ENCODE measurements around the gene RXYLT1. TPM values are rescaled to one million over a fixed set of nuclear protein-coding genes. Genes with fewer than 3 reads are reported as not detected.

The RXYLT1 gene
- total and polyA plus RNA-seq, 2 of the 8 experiments (the other 6 are each of a cell fraction or from before 2014, with no cell fraction given): 3.8 to 10.9 TPM

- Histone ChIP-seq H2BK5ac (ENCODE audit: low read depth, low read length) (no peak overlapping the region), H4K8ac (ENCODE audit: extremely low read depth, insufficient read depth, low read length) (no peak overlapping the region), H3K9me3 (ENCODE audit: insufficient read depth in 2 of 2, low read depth in 1 of 2, low read length in 1 of 2) (no peaks in the 10 kb centered on the region), H3K27me3 (replicated peaks in 1 of 4; ENCODE audit: control insufficient read depth in 3 of 4, extremely low read depth in 1 of 4, insufficient read depth in 3 of 4, low read length in 3 of 4) (no peaks in the 10 kb centered on the region), H3K27ac (ENCODE audit: low read depth, low read length) (no peak overlapping the region), H2BK12ac (ENCODE audit: low read depth, low read length) (no peak overlapping the region), H3K79me1 (ENCODE audit: low read depth, low read length) (no peaks in the 10 kb centered on the region), H2AK5ac (ENCODE audit: low read depth, low read length) (no peak overlapping the region), H3K4me2 (ENCODE audit: insufficient read depth in 1 of 2, low read depth in 2 of 2, low read length in 2 of 2) (no peak overlapping the region), H2BK15ac (ENCODE audit: low read length) (no peak overlapping the region), H3K56ac (replicated peaks; ENCODE audit: insufficient read length, low read depth, low read length) (no peak overlapping the region), H3K36me3 (ENCODE audit: control insufficient read depth in 2 of 4, insufficient read depth in 4 of 4, low read length in 3 of 4) (no peaks in the 10 kb centered on the region), H4K91ac (replicated peaks; ENCODE audit: insufficient read length, low read length) (no peak overlapping the region), H3K4ac (replicated peaks; ENCODE audit: insufficient read length, low read depth, low read length) (no peak overlapping the region), H3K4me1 (replicated peaks in 1 of 4; ENCODE audit: control insufficient read depth in 3 of 4, insufficient read depth in 4 of 4, low read length in 3 of 4) (no peaks in the 10 kb centered on the region), H4K5ac (ENCODE audit: insufficient read length, low read depth, low read length) (no peak overlapping the region), H4K20me1 (replicated peaks in 1 of 2; ENCODE audit: control insufficient read depth in 1 of 2, insufficient read depth in 2 of 2, low read length in 2 of 2) (no peaks in the 10 kb centered on the region), H3K79me2 (ENCODE audit: control insufficient read depth in 1 of 2, insufficient read depth in 2 of 2, low read length in 2 of 2) (no peaks in the 10 kb centered on the region), H3K23me2 (ENCODE audit: low read depth, low read length) (no peaks in the 10 kb centered on the region; the same call in 1 of the 2 replicates), H2BK20ac (ENCODE audit: low read length) (no peak overlapping the region), H3K14ac (ENCODE audit: insufficient read length) (no peak overlapping the region), H2BK120ac (replicated peaks; ENCODE audit: low read depth, low read length) (no peak overlapping the region), H3K4me3 (ENCODE audit: extremely low read depth in 1 of 4, insufficient read depth in 2 of 4, low read depth in 3 of 4, low read length in 4 of 4) (no peak overlapping the region), H3K18ac (ENCODE audit: extremely low read depth, low read length) (no peak overlapping the region), H3K23ac (ENCODE audit: insufficient read length) (no peak overlapping the region), H3K9ac (replicated peaks in 1 of 4; ENCODE audit: extremely low read depth in 1 of 4, low read depth in 3 of 4, low read length in 3 of 4) (no peak overlapping the region), H2AFZ (ENCODE audit: low read length) (no peak overlapping the region)
- ChIA-PET CTCF (ENCODE audit: partially characterized antibody) (interaction anchor here (0.7 to 1.5 kb wide), 4 partner anchors 11 to 14 kb away, joined by 3 to 6 read pairs (median 4); no protein-coding TSS in a partner anchor), POLR2A (ENCODE audit: partially characterized antibody) (no interaction called here)
- TF ChIP-seq CTCF (IDR thresholded peaks at IDR 0.05; ENCODE audit: control extremely low read depth in 1 of 3, insufficient read depth in 1 of 3, low read depth in 1 of 3, low read length in 3 of 3) (no peak), JUND (IDR thresholded peaks at IDR 0.05; ENCODE audit: low read length) (no peak), TEAD4 (IDR thresholded peaks at IDR 0.05; ENCODE audit: low read depth, low read length) (no peak), CHD2 (IDR thresholded peaks at IDR 0.05; ENCODE audit: low read length) (no peak), RNF2 (IDR thresholded peaks at IDR 0.05; ENCODE audit: borderline replicate concordance, low read depth, low read length, missing control alignments, poor library complexity, severe bottlenecking) (no peak), NRF1 (IDR thresholded peaks at IDR 0.05; ENCODE audit: low read depth, low read length) (no peak), CEBPB (IDR thresholded peaks at IDR 0.05; ENCODE audit: low read depth, low read length) (no peak)
- WGBS, 2 experiments (ENCODE audit: extremely low coverage in 1 of 2, insufficient coverage in 1 of 2, insufficient read length in 1 of 2, insufficient replicate concordance in 2 of 2, low coverage in 1 of 2, low lambda C conversion rate in 2 of 2, missing lambda C conversion rate in 1 of 2): 84% methylated on average over 3 of the region's 3 CpGs; no CpG with 5 or more reads in 1 of the 2 experiments
- no peak for DNase-seq (ENCODE audit: low read depth in 1 of 2, low spot score in 2 of 2)
- FAIRE-seq: no peak
Measured at GRCh38 chr12:63815482-63815852, 35.8 kb downstream of the RXYLT1 start.
